Ectodermal cell (in vitro differentiated cells): Measurements from ENCODE around the gene TBCK.

Source experiments
- H3K27ac ChIP-seq: 2 replicates; pipeline ENCODE4 v1.7.0; 2013; ENCODE audit warnings: mild to moderate bottlenecking, low read depth, low read length; ENCODE audit not compliant: insufficient read depth, poor library complexity, severe bottlenecking
- H3K27me3 ChIP-seq: 2 replicates; pipeline ENCODE4 v1.7.0; 2013; ENCODE audit warnings: mild to moderate bottlenecking, low read length; ENCODE audit not compliant: insufficient read depth, control insufficient read depth, poor library complexity, severe bottlenecking
- H3K36me3 ChIP-seq: one replicate; pipeline ENCODE4 v1.7.0; 2013; ENCODE audit warnings: low read length; ENCODE audit not compliant: control insufficient read depth, insufficient read depth
- H3K4me1 ChIP-seq: one replicate; pipeline ENCODE4 v1.7.0; 2013; ENCODE audit warnings: low read length; ENCODE audit not compliant: control insufficient read depth, insufficient read depth
- H3K4me3 ChIP-seq: 2 replicates; pipeline ENCODE4 v1.7.0; 2013; ENCODE audit warnings: low read depth, low read length, control low read depth; ENCODE audit not compliant: insufficient read depth
- H3K9me3 ChIP-seq: 2 replicates; pipeline ENCODE4 v1.7.0; 2013; ENCODE audit warnings: mild to moderate bottlenecking, low read length, moderate library complexity; ENCODE audit not compliant: control insufficient read depth
- WGBS, 2 experiments: methylation state at CpG; one replicate each; pipeline ENCODE4 v1.1.7; 2013; ENCODE audit warnings: missing lambda C conversion rate in 2 of 2; 5-methylcytosine and 5-hydroxymethylcytosine counted together

The TBCK gene

DNA sequence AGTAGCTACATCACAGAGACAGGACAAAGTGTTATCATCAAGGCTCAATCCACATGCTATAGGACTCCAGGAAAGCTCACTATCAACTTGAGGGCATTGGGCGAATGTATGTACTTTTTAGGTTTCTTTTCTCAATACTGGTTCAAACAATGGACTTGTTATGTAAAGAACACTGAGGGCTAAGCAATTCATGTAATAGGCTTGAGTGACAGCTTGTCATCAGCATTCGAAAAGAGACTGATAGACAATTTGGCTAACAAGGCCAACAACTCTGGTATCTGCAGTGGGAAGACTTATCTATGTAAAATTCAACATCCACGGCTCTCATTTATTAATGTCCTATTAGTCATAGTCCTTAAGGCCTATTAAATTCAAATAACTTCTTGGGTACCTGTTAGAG, 279.7 kb downstream of the TBCK start:
- no peak overlapping the region for H3K27ac ChIP-seq
- no peaks in the 10 kb centered on the region for H3K9me3 ChIP-seq
- WGBS, 2 experiments: 90 to 92% methylated on average over 3 of the region's 3 CpGs
- H3K4me3 ChIP-seq: no peak overlapping the region
- no peaks in the 10 kb centered on the region for H3K27me3 ChIP-seq
- no peaks in the 10 kb centered on the region for H3K36me3 ChIP-seq
- no peaks in the 10 kb centered on the region for H3K4me1 ChIP-seq

DNA sequence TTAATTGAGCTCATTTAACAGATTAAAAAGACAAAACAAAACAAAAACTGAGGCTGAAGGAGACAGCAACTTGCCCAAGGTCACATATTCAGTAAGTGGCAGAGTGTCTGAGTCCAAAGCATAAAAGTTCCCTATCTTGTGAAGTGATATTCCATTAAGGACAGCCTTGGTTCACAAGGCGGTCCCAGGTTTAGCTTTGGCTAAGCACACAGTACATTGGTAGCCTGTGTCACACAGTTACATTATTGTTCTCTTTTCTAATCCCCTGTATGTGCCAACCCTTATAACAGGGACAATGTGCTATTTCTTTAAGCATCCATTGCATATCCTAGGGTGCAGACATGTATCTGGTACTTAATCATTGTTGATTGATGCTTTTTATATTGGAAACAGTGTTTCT, 280.8 kb downstream of the TBCK start:
- 83 to 93% methylated on average over 1 of the region's 1 CpG for WGBS, 2 experiments
- Histone ChIP-seq H3K36me3 (no peaks in the 10 kb centered on the region), H3K9me3 (no peaks in the 10 kb centered on the region), H3K4me3 (no peak overlapping the region), H3K27me3 (no peaks in the 10 kb centered on the region), H3K4me1 (no peaks in the 10 kb centered on the region), H3K27ac (no peak overlapping the region)

DNA sequence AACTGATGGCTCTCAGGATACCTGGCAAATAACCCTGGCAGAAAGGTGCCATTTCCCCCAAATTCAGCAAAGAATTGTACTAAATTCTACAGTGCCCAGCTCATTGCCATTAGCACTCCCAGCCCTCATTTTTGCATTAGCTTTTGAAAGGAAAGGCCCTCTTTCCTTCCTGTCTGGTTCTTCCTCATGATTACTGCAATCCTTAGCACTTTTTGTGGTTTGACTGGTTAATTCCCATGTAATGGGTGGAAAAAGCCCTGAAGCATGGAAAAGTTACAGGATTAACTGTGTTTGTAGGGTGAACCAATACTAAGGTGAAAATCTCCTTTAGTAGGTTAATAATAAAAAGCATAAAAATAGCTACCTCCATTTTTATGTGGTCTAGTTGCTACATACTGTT, 281.3 kb downstream of the TBCK start:
- Histone ChIP-seq H3K27me3 (no peaks in the 10 kb centered on the region), H3K4me1 (no peaks in the 10 kb centered on the region), H3K4me3 (no peak overlapping the region), H3K9me3 (no peaks in the 10 kb centered on the region), H3K27ac (no peak overlapping the region), H3K36me3 (no peaks in the 10 kb centered on the region)

DNA sequence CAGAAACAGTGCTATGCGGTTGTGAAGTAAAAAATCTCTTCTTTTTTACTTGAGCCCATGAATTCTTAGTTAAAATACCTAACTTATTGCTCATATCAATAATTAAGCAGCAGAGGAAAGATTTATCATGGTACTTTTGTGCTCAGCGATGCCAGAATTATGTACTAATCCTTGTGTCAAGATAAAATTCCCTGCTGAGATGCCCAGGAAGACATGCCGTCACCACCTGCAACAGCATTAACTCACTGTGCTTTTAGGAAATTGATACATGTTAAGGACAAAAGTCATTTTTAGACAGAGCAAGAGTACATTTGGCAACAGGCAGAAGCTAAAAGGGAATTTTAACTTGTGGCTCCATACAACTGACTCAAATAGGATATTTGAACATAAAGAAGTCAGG, 281.8 kb downstream of the TBCK start:
- Histone ChIP-seq H3K4me3 (no peak overlapping the region), H3K9me3 (no peaks in the 10 kb centered on the region), H3K36me3 (no peaks in the 10 kb centered on the region), H3K27ac (no peak overlapping the region), H3K4me1 (no peaks in the 10 kb centered on the region), H3K27me3 (no peaks in the 10 kb centered on the region)
- WGBS, 2 experiments: 93 to 99% methylated on average over 2 to 3 of the region's 3 CpGs

DNA sequence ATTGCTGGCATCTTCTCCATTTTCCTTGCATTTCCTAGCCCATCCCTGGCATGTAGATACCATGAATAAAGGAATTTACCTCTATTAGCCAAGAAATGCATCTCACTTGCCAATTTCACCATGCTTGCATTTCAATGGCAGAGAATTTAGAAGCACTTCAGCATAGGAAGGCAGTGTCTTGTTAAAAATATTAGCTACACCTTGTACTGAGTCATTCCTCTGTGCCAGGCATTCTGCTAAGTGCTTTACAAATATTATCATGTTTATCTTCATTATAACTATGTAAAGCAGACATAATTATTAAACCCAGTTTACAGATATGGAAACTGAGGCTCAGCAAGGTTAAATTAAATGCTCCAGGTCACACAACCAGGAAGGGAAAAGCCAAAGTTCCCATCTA, 282.5 kb downstream of the TBCK start:
- no peaks in the 10 kb centered on the region for H3K4me1 ChIP-seq
- no peak overlapping the region for H3K27ac ChIP-seq
- H3K4me3 ChIP-seq: no peak overlapping the region
- H3K9me3 ChIP-seq: no peaks in the 10 kb centered on the region
- no peaks in the 10 kb centered on the region for H3K36me3 ChIP-seq
- H3K27me3 ChIP-seq: no peaks in the 10 kb centered on the region

DNA sequence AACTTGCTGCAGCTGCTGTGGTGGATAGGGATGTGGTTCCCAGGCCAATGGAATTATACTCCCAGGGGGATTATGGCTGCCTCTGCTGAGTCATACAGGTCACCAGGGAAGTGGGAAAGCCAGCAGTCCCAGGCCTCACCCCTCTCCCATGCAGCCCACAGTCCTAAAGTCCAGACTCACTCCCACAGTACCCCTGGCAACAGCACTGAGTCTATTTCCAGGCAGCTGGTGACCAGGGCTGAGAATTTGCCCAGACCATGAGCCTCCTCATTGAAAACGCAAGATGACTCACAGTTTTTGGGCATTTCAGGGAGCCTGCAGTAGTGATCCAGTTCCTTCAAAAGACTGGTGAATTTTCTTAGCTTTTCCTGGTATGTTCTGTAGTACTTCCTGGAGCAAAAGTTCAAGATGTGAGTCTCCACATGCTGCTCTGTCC, 283.1 kb downstream of the TBCK start:
- H3K4me1 ChIP-seq: no peaks in the 10 kb centered on the region
- no peaks in the 10 kb centered on the region for H3K9me3 ChIP-seq
- H3K27me3 ChIP-seq: no peaks in the 10 kb centered on the region
- no peak overlapping the region for H3K4me3 ChIP-seq
- 93 to 96% methylated on average over 1 of the region's 1 CpG for WGBS, 2 experiments
- H3K27ac ChIP-seq: no peak overlapping the region
- no peaks in the 10 kb centered on the region for H3K36me3 ChIP-seq

DNA sequence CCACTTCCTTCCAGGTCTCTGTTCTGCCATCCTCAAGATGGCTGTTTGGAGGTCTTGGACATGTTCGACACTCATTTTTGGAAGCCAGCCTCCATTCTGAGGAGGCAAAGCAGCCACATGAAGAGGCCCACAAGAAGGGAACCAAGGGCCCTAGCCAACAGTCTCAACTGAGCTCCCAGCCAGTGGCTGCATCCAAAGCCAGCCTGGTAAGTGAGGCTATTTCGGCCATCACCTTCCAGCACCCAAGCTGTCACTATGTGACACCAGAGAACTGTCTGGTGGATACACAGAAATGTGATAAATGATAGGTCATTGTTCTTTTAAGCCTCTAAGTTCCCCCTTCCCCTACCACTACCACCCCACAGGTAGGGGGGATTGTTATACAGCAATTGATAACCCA, 293.6 kb downstream of the TBCK start:
- no peaks in the 10 kb centered on the region for H3K9me3 ChIP-seq
- no peaks in the 10 kb centered on the region for H3K36me3 ChIP-seq
- 96% methylated on average over 2 of the region's 2 CpGs for WGBS, 2 experiments
- no peaks in the 10 kb centered on the region for H3K27me3 ChIP-seq
- H3K4me1 ChIP-seq: no peaks in the 10 kb centered on the region
- no peak overlapping the region for H3K4me3 ChIP-seq
- H3K27ac ChIP-seq: no peak overlapping the region

DNA sequence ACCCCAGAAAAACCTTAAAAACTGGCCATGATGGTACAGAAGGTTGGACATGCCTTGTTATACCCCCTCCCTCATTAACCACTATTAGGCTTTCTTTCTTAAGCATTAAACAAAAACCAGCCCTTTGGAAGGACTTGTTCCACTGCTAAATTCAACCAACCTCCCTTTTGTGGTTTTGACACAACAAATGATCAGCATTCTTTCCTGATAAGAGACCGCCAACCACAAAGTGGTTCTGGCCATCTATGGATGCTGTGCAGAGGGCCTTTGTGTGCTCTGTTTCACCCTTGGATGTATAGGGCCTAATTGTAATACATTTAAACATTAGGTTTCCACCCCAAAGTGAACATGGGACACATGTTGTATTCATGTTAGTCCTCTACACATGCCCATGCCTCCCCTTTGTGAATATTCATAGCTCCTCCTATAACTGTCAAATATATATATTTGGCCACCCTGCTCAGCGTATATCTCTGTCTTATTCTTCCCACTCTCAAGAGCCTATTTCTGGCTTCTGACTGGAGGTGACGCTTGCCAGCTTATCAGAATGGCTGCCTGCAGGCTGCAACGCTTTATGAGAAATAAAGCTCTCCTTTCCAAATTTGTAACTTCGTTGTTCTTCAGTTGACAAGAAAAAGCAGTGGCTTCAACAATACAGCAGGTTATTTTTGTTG, 294.1 kb downstream of the TBCK start:
- H3K27me3 ChIP-seq: no peaks in the 10 kb centered on the region
- H3K4me3 ChIP-seq: no peak overlapping the region
- WGBS, 2 experiments: 95 to 97% methylated on average over 5 of the region's 5 CpGs
- H3K9me3 ChIP-seq: no peaks in the 10 kb centered on the region
- no peaks in the 10 kb centered on the region for H3K4me1 ChIP-seq
- no peak overlapping the region for H3K27ac ChIP-seq
- no peaks in the 10 kb centered on the region for H3K36me3 ChIP-seq

DNA sequence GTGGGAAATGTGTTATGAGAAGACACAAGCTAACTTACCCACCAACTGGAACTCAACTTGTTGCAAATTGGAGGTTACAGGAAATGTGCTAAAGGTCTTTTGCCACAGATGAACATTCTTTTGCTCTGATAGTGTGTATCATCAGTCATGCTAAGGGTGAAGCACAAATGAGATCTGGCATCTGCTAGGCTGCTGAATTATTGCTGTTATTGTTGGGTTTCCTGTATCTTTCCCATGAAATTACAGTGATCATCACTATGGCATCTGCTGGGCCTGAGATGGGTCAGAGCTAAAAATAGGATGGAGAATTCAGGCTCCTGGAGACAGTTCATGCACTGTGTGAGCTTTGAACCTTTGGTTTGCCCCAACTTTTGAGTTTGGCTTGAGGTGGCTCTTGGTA, 296.2 kb downstream of the TBCK start:
- no peaks in the 10 kb centered on the region for H3K36me3 ChIP-seq
- H3K27me3 ChIP-seq: no peaks in the 10 kb centered on the region
- H3K9me3 ChIP-seq: no peaks in the 10 kb centered on the region
- H3K4me1 ChIP-seq: no peaks in the 10 kb centered on the region
- H3K27ac ChIP-seq: no peak overlapping the region
- no peak overlapping the region for H3K4me3 ChIP-seq

DNA sequence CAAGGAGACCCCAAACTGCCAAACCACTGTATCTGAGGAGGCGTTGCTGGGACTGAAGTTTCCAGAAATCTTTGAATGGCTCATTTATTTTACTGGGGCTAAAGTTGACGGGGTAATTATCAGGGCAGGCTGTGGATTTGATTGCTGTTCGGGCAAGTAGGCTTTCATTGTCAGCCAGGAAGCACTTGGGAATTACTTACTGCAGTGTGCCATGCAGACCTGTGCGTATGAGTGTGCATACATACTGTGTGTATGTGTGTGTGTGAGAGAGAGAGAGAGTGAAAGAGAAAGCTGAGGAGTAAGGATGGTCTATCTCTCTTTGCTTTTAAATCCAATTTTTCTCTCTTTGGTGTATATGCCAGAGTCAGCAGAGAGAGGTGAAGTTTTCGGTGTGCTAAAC, 298.0 kb downstream of the TBCK start:
- WGBS, 2 experiments: 92% methylated on average over 4 to 5 of the region's 5 CpGs
- Histone ChIP-seq H3K36me3 (no peaks in the 10 kb centered on the region), H3K9me3 (no peaks in the 10 kb centered on the region), H3K27ac (no peak overlapping the region), H3K4me1 (no peaks in the 10 kb centered on the region), H3K27me3 (no peaks in the 10 kb centered on the region), H3K4me3 (no peak overlapping the region)

DNA sequence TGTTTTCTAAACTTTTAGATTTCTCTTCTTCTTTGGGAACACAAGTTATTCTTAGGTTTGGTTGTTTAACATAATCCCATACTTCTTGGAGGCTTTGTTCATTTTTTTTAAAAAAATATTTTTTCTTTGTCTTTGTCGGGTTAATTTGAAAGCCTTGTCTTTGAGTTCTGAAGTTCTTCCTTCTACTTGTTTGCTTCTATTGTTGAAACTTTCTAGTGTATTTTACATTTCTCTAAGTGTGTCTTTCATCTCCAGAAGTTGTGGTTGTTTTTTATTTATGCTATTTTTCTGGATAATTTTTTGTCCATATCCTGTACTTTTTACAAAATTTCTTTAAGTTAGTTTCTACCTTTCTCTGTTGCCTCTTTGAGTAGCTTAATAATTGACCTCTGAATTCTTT, 304.6 kb downstream of the TBCK start:
- Histone ChIP-seq H3K4me3 (no peak overlapping the region), H3K9me3 (no peaks in the 10 kb centered on the region), H3K36me3 (no peaks in the 10 kb centered on the region), H3K27me3 (no peaks in the 10 kb centered on the region), H3K4me1 (no peaks in the 10 kb centered on the region), H3K27ac (no peak overlapping the region)
- WGBS, 2 experiments: no CpG with 5 or more reads among the region's 1 CpG
